Keratinocyte (primary cell): ENCODE results near the gene GRIP1. TPM values are rescaled to one million over a fixed set of nuclear protein-coding genes. Genes with fewer than 3 reads are reported as not detected.

Source experiments
- DNase-seq: peaks from one replicate; pipeline ENCODE4 v3.0.0-alpha.2; 2011; ENCODE audit warnings: low read depth, missing footprints, low spot score
- FAIRE-seq: peaks from 2 replicates; lab custom pipeline; 2011; peaks lifted over from hg19 to GRCh38; lab: Jason Lieb, UNC
- H2AFZ ChIP-seq: 2 replicates; pipeline ENCODE4 v1.6.0; 2012; ENCODE audit warnings: low read length, control low read depth, inconsistent platforms; ENCODE audit not compliant: control insufficient read depth
- H3K27ac ChIP-seq: 2 replicates; pipeline ENCODE4 v1.5.1; 2011; ENCODE audit warnings: low read length; ENCODE audit not compliant: control insufficient read depth, insufficient read depth
- H3K27me3 ChIP-seq: 3 replicates; pipeline ENCODE4 v1.6.0; 2011; ENCODE audit warnings: low read length; ENCODE audit not compliant: control insufficient read depth, insufficient read depth; ENCODE audit errors: extremely low read depth
- H3K36me3 ChIP-seq, 2 experiments: 2 replicates in 1 of 2; 3 replicates in 1 of 2; pipeline ENCODE4 v1.5.1; 2011; ENCODE audit warnings: low read length in 2 of 2, mild to moderate bottlenecking in 1 of 2; ENCODE audit not compliant: control insufficient read depth in 2 of 2, insufficient read depth in 2 of 2; ENCODE audit errors: extremely low read depth in 1 of 2
- H3K4me1 ChIP-seq: 3 replicates; pipeline ENCODE4 v1.5.1; 2011; ENCODE audit warnings: low read length; ENCODE audit not compliant: control insufficient read depth, insufficient read depth; ENCODE audit errors: extremely low read depth
- H3K4me2 ChIP-seq: 3 replicates; pipeline ENCODE4 v1.6.0; 2011; ENCODE audit warnings: low read depth, low read length; ENCODE audit not compliant: control insufficient read depth, insufficient read depth; ENCODE audit errors: extremely low read depth
- H3K4me3 ChIP-seq, 3 experiments: fragments of 200-600 bp in 1 of 3; sonication (generic) in 1 of 3; 2 replicates in 2 of 3; 3 replicates in 1 of 3; pipeline ENCODE4 v1.5.1; 2011 to 2016; ENCODE audit warnings: low read length in 3 of 3, mild to moderate bottlenecking in 3 of 3, control low read depth in 2 of 3, inconsistent platforms in 1 of 3, low read depth in 1 of 3, mixed read lengths in 1 of 3, mixed run types in 1 of 3, moderate library complexity in 1 of 3; ENCODE audit not compliant: control insufficient read depth in 2 of 3, insufficient read depth in 2 of 3; ENCODE audit errors: extremely low read depth in 1 of 3
- H3K79me2 ChIP-seq: 2 replicates; pipeline ENCODE4 v1.6.0; 2012; ENCODE audit warnings: low read length; ENCODE audit not compliant: control insufficient read depth, insufficient read depth
- H3K9ac ChIP-seq: 3 replicates; pipeline ENCODE4 v1.6.0; 2011; ENCODE audit warnings: low read length; ENCODE audit not compliant: control insufficient read depth, insufficient read depth; ENCODE audit errors: extremely low read depth
- H3K9me1 ChIP-seq: 3 replicates; pipeline ENCODE4 v1.6.0; 2011; ENCODE audit warnings: low read length; ENCODE audit not compliant: control insufficient read depth, insufficient read depth; ENCODE audit errors: extremely low read depth
- H3K9me3 ChIP-seq: 2 replicates; pipeline ENCODE4 v1.5.1; 2012; ENCODE audit warnings: low read depth, low read length; ENCODE audit not compliant: control insufficient read depth
- H4K20me1 ChIP-seq: 3 replicates; pipeline ENCODE4 v1.6.0; 2011; ENCODE audit warnings: low read length; ENCODE audit not compliant: control insufficient read depth, insufficient read depth; ENCODE audit errors: extremely low read depth
- CTCF ChIP-seq, 3 experiments: IDR thresholded peaks in 1 of 3; conservative IDR thresholded peaks in 1 of 3; optimal IDR thresholded peaks in 1 of 3; 2 replicates in 2 of 3; 3 replicates in 1 of 3; pipeline versions ENCODE3 to v1.5.1; 2011; ENCODE audit warnings: low read length in 3 of 3, mild to moderate bottlenecking in 3 of 3, moderate library complexity in 2 of 3, control low read depth in 1 of 3, inconsistent platforms in 1 of 3; ENCODE audit not compliant: insufficient read depth in 2 of 3; ENCODE audit errors: extremely low read depth in 1 of 3
- EZH2 ChIP-seq: IDR thresholded peaks from one replicate; pipeline ENCODE4 v1.6.1; 2012; ENCODE audit warnings: inconsistent platforms, mild to moderate bottlenecking, low read length, moderate library complexity
- dilution Hi-C: fragments of 300-500 bp; cut with MboI; formaldehyde crosslinking; loops from one replicate; pipeline ENCODE4 v1.7.0; 2020; ENCODE audit warnings: low sequenced_read_pairs; ENCODE audit not compliant: extremely low pct_ligation_motif_present
- polyA plus RNA-seq, 5 experiments: library from polyadenylated mRNA; depleted of rRNA in 3 of 5; stranded (reverse) in 3 of 5; stranded (forward) in 1 of 5; unstranded in 1 of 5; fragments of >200 nt; gene quantifications; 1 replicate in 1 of 5; 2 replicates in 3 of 5; 3 replicates in 1 of 5; pipeline versions ENCODE4 v1.2.1 to v1.2.3, GENCODE V29; 2011 to 2012; ENCODE audit warnings: missing spikeins in 2 of 5, low read depth in 1 of 5, low replicate concordance in 1 of 5

GRIP1 gene
- polyA plus RNA-seq, 1 donor (not counting 4 experiments of a cell fraction or from before 2014, with no cell fraction given) = 6.7 TPM

- TF ChIP-seq CTCF (optimal IDR thresholded peaks at IDR 0.05 in 1 of 3, IDR thresholded peaks at IDR 0.05 in 1 of 3, conservative IDR thresholded peaks at IDR 0.05 in 1 of 3; ENCODE audit: extremely low read depth in 1 of 3, insufficient read depth in 2 of 3, low read length in 3 of 3) = no peak
- TF ChIP-seq EZH2 = no peak
Observed at GRCh38 chr12:66699738-66700482, 21.0 kb upstream of the GRIP1 start.

GRCh38 chr12:66698558-66698957 is 19.7 kb upstream of the GRIP1 start:
- TF ChIP-seq CTCF (optimal IDR thresholded peaks at IDR 0.05 in 1 of 3, IDR thresholded peaks at IDR 0.05 in 1 of 3, conservative IDR thresholded peaks at IDR 0.05 in 1 of 3; ENCODE audit: extremely low read depth in 1 of 3, insufficient read depth in 2 of 3, low read length in 3 of 3) (no peak), EZH2 (no peak)
- Histone ChIP-seq H3K4me1 (no peaks in the 10 kb centered on the region), H3K4me2 (no peak overlapping the region), H3K27ac (no peak overlapping the region), H4K20me1 (no peaks in the 10 kb centered on the region), H3K36me3 (no peaks in the 10 kb centered on the region), H2AFZ (no peak overlapping the region), H3K4me3 (no peak overlapping the region), H3K79me2 (no peaks in the 10 kb centered on the region), H3K9me3 (no peaks in the 10 kb centered on the region), H3K27me3 (no peaks in the 10 kb centered on the region), H3K9ac (no peak overlapping the region), H3K9me1 (no peaks in the 10 kb centered on the region)
- DNase-seq (no peak), FAIRE-seq (no peak)
- dilution Hi-C loops = no loop called here

More at GRCh38 chr12:66699738-66700482, 21.0 kb upstream of the GRIP1 start:
- no peaks in the 10 kb centered on the region for H4K20me1 ChIP-seq
- H3K9me3 ChIP-seq = no peaks in the 10 kb centered on the region
- no peaks in the 10 kb centered on the region for H3K79me2 ChIP-seq
- dilution Hi-C loops = no loop called here
- no peak overlapping the region for H3K27ac ChIP-seq
- no peaks in the 10 kb centered on the region for H3K4me1 ChIP-seq
- no peaks in the 10 kb centered on the region for H3K9me1 ChIP-seq
- no peak overlapping the region for H2AFZ ChIP-seq
- no peaks in the 10 kb centered on the region for H3K27me3 ChIP-seq
- H3K9ac ChIP-seq = no peak overlapping the region
- H3K4me3 ChIP-seq = no peak overlapping the region
- H3K36me3 ChIP-seq = no peaks in the 10 kb centered on the region
- H3K4me2 ChIP-seq = no peak overlapping the region
- FAIRE-seq (no peak), DNase-seq (no peak)
